ENCODE data around the gene SCAMP1.

- TF ChIP-seq CTCF (IDR thresholded peaks at IDR 0.05): no peak
- TF ChIP-seq POLR2A (IDR thresholded peaks at IDR 0.05): no peak
Measured at GRCh38 chr5:78397831-78398230, 37.4 kb downstream of the SCAMP1 start.

Data from lower leg skin (tissue), 3 donors.